ENCODE measurements around the gene SMIM15. TPM values are rescaled to one million over a fixed set of nuclear protein-coding genes. Genes with fewer than 3 reads are reported as not detected.

Gene SMIM15
- total RNA-seq, 4 donors from 2014 or later, result 30.4 to 47.9 (median 44.4) TPM

- H3K27ac ChIP-seq, result no peak overlapping the region
- H3K9me3 ChIP-seq, result peaks cover 8% of the 10 kb centered on the region
- DNase-seq (ENCODE audit: low spot score in 2 of 2), result no peak
- no peak overlapping the region for H3K4me3 ChIP-seq
- H3K36me3 ChIP-seq, result no peaks in the 10 kb centered on the region
- no peaks in the 10 kb centered on the region for H3K4me1 ChIP-seq
- H3K27me3 ChIP-seq, result no peaks in the 10 kb centered on the region
- WGBS, result 95% methylated on average over 3 of the region's 3 CpGs
- no peak for TF ChIP-seq EP300 (IDR thresholded peaks at IDR 0.05)
- TF ChIP-seq POLR2AphosphoS5 (IDR thresholded peaks at IDR 0.05), result no peak
- no peak for TF ChIP-seq CTCF (IDR thresholded peaks at IDR 0.05)
- no peak for TF ChIP-seq POLR2A (IDR thresholded peaks at IDR 0.05)
These were observed 46.3 kb downstream of the SMIM15 start for GRCh38 chr5:61115968-61116367.

GRCh38 chr5:61114441-61114840 lies 47.8 kb downstream of the SMIM15 start:
- TF ChIP-seq POLR2A (IDR thresholded peaks at IDR 0.05), result no peak
- TF ChIP-seq EP300 (IDR thresholded peaks at IDR 0.05), result no peak
- TF ChIP-seq CTCF (IDR thresholded peaks at IDR 0.05), result no peak
- no peak for TF ChIP-seq POLR2AphosphoS5 (IDR thresholded peaks at IDR 0.05)
- DNase-seq (ENCODE audit: low spot score in 2 of 2), result no peak

More at GRCh38 chr5:61114441-61114840, 47.8 kb downstream of the SMIM15 start:
- Histone ChIP-seq H3K4me3 (no peak overlapping the region), H3K9me3 (peaks cover 8% of the 10 kb centered on the region), H3K27ac (no peak overlapping the region), H3K27me3 (no peaks in the 10 kb centered on the region), H3K36me3 (no peaks in the 10 kb centered on the region), H3K4me1 (no peaks in the 10 kb centered on the region)
- 67% methylated on average over 1 of the region's 1 CpG for WGBS

Other genes starting within 250 kb of the SMIM15 start
- gene ERCC8, start 217.4 kb downstream of the SMIM15 start, total RNA-seq, result 10 to 100 TPM in 3 of 4 donors, 1 to 10 TPM in 1; 6.7 to 14.9 (median 11.9) TPM
- gene NDUFAF2, start 217.3 kb downstream of the SMIM15 start, total RNA-seq, result 10 to 100 TPM; 15.6 to 20.4 (median 17.5) TPM
- gene ZSWIM6, start 169.8 kb upstream of the SMIM15 start, total RNA-seq, result 10 to 100 TPM in 1 of 4 donors, 1 to 10 TPM in 3; 7.3 to 12.2 (median 8.2) TPM

Measured in suprapubic skin (tissue), 4 donors.